Endothelial cell of hepatic sinusoid (primary cell): ENCODE results near the gene SOX18.
"Not testable (repeated sequence)": the region's sequence is repeated elsewhere in the genome, so short reads cannot be mapped to it uniquely, and the experiment has no call there.

Experiments
- in situ Hi-C: cut with HindIII; loops from 2 replicates; pipeline ENCODE4 v1.10.0; 2017; ENCODE audit warnings: low sequenced_read_pairs

SOX18 gene

DNA sequence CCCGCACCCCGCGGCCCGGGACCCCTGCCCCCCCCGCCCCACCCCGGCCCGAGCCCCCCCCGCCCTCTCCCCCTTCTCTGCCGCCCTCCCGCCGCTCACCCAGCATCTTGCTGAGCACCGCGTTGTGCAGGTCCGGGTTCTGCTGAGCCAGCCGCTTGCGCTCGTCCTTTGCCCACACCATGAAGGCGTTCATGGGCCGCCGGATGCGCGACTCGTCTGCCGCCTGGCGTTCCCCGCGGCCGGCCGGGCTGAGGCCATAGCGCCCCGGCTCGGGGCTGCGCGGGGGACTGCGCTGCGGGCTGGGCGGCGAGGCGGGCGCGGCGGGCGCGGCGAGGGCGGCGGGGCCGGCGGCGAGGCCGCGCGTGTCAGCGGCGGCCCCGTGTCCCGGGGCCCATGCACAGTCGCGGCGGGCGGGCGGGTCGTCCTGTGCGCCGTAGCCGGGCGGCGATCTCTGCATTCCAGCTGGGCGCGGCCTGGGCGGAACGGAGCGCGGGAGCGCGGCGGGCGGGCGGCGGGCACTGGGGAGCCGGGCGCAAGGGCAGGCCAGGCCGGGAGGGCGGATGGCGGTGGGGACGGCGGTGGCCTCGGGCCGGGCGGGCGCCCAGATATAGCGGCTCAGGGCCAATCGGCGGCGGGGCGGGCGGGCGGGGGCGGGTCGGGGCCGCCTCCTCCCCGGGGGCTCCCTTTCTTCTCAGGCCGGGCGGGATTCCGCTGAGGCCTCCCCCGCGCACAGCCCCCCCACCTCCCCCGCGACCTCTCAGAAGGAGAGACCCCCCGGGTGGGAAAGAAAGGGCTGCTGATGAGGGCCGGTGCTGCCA is at the start of gene SOX18:
SOX18 (minus strand) TSS at position 580 of the 818 bp plus-strand sequence; CDS start at position 457, 123 bp downstream.
- in situ Hi-C loops: no loop called here

DNA sequence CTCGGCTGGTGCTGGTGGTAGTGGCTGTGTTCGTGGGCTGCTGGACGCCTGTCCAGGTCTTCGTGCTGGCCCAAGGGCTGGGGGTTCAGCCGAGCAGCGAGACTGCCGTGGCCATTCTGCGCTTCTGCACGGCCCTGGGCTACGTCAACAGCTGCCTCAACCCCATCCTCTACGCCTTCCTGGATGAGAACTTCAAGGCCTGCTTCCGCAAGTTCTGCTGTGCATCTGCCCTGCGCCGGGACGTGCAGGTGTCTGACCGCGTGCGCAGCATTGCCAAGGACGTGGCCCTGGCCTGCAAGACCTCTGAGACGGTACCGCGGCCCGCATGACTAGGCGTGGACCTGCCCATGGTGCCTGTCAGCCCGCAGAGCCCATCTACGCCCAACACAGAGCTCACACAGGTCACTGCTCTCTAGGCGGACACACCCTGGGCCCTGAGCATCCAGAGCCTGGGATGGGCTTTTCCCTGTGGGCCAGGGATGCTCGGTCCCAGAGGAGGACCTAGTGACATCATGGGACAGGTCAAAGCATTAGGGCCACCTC is 49.1 kb upstream of the SOX18 start:
- in situ Hi-C loops: no loop called here

DNA sequence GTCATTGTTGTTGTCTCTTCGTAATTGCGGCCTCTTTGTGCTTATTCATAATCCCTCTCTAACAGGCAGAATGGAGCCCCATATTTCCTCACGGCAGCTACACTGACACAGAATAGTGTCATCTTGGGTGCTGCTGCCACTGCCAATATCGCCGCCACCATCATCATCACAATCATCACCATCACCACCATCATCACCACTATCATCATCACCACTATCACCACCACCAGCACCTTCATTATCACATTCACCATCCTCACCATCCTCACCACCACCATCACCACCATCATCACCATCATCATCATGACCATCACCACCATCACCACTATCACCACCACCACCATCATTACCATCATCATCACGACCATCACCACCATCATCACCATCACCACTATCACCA is 47.1 kb upstream of the SOX18 start:
- in situ Hi-C loops: no loop called here

DNA sequence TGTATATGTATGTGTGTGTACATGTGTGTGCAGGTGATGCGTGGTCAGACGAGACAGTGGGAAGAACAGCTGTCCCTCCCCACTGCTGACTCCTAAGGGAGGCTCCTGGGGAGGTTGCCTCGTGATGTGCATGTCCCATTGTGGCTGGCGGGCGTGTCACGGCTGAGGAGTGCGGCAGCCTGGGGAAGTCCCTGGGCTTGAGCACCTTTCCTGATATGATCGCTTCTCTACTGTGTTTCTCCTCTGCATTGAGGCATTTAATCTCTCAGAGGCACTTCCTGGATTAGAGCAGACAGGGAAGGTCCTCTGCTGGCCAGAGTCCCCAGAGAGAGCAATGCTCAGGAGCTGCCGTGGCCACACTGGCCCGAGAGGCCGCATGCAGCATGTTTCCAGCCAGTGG is 46.5 kb upstream of the SOX18 start:
- in situ Hi-C loops: no loop called here

DNA sequence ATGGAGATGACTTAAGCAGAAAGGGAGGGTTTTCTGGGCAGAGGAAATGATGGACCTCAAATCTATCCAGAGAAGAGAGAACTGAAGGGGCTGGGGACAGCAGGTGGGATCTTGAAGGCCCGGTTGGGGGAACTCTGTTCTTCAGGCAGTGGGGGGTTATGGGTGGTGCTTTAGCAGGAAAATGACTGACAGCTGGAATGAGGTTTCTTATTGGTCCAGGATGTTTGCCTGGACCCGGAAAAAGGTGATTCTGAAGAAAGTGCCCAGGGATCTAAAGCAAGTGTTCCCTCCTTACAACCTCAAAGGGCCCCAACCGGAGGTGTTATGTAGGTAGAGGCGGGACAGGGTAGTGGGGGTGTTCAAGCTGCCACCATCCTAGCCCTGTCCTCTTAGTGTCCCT is 46.0 kb upstream of the SOX18 start:
- in situ Hi-C loops: no loop called here

DNA sequence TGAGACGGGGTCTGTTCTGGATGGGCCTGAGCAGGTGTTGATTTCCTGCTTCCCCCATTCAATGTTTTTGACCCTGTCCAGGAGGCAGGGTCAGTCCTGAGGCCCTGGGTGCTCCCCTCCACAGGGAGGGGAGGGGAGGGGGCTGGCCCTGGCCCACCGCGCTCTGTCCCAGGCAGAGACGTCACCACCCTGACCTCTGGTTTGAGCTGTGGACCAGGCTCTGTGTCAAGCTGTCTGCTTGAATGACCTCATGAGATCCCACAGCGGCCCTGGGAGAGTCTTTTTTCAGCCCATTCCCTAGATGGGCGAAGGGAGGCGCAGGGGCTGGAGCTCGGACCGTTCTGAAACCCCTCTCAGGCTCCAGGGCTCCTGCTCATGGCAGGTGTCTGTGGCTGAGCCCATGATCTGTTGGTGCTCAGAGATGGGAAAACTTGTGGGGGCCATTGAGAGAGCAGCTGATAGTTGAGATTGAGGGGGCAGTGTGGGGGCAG is 43.6 kb upstream of the SOX18 start:
- in situ Hi-C loops: no loop called here

DNA sequence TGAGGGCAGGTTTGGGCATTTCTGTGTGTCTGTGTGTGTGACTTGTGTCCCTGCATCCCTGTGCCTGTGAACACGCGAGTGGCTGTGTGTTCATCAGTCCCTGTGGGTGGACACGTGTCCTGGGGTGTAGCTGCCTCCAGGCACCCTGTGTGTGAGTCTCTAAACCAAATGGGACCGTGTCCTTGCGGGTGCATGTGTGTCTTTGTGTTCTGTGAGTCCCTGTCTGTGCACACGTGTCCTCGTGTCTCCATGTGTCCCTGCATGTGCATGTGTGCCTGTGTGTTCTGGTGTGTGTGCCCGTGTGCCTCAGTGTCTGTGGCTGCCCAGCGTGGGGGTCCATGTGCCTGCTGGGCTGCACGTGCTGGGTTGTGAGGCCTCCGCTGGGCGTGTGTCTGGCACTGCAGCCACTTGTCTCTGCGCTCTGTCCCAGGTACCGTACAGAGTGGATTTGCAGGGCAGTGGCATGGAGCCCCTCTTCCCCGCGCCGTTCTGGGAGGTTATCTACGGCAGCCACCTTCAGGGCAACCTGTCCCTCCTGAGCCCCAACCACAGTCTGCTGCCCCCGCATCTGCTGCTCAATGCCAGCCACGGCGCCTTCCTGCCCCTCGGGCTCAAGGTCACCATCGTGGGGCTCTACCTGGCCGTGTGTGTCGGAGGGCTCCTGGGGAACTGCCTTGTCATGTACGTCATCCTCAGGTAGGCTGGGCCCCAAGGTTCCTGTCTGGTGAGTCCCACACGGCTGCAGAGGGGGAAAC is 43.0 kb upstream of the SOX18 start:
- in situ Hi-C loops: no loop called here

DNA sequence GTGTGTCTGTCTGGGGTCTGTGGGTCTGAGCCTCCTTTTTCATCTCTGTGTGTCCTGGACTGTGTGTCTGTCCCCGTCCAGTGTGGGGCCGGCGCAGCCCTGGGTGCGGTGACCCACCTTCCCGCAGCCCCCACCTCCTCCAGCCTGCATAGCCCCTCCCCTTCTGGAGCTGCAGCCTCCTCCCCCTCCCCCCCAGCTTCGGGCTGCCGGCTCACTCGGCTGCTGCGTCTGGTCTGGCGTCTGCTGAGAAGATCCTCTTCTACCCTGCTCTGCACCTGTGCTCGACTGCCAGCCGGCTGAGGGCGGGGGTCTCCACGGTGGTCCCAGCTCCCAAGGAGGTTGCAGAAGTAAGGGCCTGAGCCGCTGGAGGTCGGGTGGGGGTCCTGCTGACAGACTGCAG is 42.3 kb upstream of the SOX18 start:
- in situ Hi-C loops: no loop called here

DNA sequence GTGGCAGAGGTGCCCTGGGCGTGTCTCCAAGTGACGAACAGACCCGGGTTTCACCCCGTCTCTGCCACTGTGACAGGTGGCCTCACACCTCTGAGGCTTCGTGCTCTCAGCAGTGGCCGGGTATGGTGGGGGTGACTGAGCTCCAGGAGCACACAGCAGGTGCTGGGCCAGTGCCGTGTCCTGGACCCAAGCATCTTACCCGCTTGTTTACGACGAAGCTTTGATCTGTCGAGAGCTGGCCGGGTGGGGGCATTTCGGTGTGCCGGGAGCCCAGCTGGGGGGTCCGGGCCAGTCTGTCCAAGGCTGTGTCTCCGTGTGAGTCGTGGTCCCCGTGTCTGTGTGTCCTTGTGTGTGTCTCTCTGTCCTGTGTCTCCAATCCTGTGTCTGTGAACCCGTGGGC is 41.9 kb upstream of the SOX18 start:
- in situ Hi-C loops: no loop called here

DNA sequence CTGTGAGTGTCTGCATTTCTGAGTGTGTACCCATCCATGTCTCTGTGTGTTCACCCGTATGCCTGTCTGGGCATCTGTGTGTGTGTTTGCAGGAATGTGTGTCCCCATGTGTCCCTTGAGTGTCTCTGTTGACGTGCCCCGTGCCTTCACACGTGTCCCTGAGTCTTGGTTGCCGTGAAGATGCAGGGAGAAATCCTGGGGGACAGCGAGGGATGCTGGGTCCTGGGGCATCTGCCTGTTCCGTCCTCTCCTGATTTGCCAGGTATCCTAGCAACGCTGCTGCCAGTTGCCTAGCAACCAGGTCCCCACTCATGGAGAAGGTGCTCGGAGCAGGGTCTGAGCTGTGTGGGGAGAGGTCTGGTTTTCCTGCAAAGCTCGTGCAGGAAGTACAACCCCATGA is 40.7 kb upstream of the SOX18 start:
- in situ Hi-C loops: no loop called here

DNA sequence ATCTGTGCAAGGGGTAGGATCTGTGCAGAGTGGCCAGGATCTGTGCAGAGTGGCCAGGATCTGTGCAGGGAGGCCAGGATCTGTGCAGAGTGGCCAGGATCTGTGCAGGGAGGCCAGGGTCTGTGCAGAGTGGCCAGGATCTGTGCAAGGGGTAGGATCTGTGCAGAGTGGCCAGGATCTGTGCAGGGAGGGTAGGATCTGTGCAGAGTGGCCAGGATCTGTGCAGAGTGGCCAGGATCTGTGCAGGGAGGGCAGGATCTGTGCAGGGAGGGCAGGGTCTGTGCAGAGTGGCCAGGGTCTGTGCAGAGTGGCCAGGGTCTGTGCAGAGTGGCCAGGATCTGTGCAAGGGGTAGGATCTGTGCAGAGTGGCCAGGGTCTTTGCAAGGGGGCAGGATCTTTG is 39.1 kb upstream of the SOX18 start:
- in situ Hi-C loops: not testable (repeated sequence)

DNA sequence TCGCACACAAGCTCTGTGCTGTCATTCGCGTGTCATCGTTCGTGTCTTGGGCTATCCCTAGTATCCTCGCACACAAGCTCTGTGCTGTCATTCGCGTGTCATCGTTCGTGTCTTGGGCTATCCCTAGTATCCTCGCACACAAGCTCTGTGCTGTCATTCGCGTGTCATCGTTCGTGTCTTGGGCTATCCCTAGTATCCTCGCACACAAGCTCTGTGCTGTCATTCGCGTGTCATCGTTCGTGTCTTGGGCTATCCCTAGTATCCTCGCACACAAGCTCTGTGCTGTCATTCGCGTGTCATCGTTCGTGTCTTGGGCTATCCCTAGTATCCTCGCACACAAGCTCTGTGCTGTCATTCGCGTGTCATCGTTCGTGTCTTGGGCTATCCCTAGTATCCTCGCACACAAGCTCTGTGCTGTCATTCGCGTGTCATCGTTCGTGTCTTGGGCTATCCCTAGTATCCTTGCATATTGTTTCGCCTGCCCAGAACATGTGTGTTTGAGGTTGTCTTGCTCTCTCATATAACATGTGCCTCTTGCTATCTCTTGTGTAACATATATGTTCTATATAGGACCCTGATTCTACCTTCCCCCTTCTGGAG is 37.9 kb upstream of the SOX18 start:
- in situ Hi-C loops: not testable (repeated sequence)

DNA sequence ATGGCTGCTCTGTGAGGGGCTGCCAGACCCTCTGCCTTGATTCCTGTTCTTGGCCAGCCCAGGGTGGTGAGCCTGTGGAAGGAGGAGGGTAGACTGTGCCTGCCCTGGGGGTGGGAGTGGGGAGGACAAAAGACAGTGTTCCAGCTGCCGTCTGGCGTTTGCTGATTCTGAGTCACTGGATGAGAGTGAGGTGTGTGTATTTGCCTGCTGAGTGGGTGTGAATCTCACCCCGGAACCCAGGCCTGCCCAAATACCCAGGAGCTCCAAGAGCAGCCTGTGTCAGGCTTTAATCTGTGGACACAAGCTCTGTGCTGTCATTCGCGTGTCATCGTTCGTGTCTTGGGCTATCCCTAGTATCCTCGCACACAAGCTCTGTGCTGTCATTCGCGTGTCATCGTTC is 37.4 kb upstream of the SOX18 start:
- in situ Hi-C loops: no loop called here

DNA sequence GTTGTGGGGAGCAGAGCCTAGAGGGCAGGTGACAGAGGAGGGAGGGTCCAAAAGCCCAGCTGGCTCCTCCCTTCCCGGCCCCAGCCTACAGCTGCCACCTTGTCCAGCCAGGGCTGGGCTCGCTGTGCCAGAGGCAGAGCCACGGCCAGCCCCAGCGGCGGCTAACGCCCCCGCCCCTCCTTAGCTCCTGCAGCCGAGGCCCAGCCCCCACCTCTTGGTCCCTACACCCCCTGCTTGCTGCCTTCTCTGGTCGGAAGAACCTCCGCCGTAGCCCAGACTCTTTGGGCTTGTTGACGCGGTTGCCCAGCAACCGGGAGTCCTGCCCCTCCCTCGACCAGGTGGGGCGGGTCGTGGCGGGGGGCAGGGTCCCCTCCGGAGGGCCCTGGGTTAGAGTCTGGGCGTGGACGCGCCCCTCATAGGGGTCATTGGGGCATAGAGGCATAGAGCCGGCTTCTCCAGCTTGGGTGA is 35.3 kb upstream of the SOX18 start:
- in situ Hi-C loops: no loop called here

DNA sequence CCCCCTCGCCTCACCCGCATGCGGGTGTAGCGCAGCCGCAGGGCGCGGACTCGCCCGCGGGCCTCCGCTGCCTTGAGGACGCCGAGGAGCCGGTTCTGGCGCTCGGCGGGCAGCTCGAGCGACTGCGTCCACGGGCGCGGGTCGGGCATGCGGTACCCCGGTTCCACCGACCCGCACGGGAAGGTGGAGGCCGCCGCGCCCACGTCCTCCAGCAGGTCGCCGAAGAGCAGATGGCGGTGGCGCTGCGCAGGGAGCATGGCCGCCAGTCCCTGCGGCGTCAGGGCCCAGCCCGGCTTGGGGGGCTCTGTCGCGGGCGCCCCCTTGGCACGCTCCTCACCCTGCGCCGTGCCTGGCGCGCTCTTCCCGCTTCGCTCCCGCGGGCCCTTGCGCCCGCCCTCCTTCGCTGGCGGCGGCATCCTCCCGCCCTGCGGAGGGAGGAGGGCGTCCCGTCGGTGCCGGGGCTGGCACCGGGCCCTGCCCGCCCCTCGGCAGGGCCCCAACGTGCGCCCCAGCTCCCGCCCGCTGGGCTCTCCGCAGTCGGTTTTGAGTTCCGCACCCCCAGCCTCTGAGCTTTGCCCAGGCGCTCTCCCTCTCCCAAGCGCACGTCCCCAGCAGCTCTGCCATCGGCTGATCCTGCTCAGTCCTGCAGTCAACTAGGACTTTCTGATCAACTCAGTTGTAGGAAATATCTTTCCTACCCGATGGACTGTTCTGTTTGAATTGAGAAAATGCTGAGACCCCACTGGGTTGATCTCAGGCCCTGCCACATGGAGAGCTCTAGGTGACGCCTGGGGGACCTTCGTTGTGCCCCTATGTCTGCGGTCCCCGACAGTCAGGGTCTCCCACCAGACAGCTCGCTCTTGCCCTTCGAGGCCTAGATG is 34.6 kb upstream of the SOX18 start, which contains the start of gene LKAAEAR1:
LKAAEAR1 (minus strand) TSS at position 595 of the 881 bp plus-strand sequence; CDS start at position 416, 179 bp downstream.
- in situ Hi-C loops: no loop called here

DNA sequence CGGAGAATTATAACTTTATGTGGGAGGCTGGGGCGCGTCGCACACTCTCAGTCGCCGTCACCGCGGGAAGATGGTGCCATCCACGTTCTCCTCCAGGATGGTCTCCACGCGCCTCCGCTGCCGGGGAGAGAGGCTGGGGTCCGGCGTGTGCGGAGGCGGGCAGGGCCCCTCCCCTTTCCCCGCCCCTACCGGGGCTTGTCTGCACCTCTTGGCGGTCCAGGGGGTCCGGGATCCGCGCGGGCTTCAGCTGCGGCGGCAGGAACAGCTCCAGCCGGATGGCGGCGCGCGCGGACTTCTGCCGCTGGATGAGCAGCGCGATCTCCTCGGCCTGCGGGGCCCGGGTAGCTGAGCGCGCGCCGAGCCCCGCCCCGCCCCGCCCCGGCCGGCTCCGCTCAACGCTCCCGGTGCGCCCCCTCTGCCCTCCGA is 34.0 kb upstream of the SOX18 start:
- in situ Hi-C loops: no loop called here

DNA sequence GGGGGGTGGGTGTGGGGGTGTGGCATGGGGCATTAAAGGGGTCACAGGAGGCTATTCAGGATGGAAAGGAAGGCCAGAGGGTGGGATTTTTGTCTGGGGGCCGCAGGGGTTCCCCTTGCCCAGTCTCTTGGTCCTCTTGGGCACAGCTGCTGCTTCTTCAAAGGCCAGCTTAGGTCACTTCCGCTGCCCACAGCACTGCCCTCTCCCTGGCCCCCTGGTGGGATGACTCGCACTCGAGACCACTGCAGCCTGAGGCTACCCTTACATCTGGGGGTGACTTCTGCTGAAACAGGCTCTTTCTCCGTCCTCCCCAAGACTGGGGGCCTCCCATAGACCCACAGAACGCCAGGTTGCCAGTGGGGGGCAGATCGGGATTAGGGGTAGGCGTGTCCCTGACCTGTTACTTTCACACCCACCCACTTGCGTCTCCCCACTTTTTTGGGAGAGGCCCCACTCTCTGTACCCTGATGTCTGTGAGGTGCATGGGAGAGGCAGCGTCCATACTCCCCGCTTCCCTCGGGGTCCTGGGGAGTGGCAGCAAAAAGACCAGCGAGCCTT is 33.5 kb upstream of the SOX18 start:
- in situ Hi-C loops: no loop called here

DNA sequence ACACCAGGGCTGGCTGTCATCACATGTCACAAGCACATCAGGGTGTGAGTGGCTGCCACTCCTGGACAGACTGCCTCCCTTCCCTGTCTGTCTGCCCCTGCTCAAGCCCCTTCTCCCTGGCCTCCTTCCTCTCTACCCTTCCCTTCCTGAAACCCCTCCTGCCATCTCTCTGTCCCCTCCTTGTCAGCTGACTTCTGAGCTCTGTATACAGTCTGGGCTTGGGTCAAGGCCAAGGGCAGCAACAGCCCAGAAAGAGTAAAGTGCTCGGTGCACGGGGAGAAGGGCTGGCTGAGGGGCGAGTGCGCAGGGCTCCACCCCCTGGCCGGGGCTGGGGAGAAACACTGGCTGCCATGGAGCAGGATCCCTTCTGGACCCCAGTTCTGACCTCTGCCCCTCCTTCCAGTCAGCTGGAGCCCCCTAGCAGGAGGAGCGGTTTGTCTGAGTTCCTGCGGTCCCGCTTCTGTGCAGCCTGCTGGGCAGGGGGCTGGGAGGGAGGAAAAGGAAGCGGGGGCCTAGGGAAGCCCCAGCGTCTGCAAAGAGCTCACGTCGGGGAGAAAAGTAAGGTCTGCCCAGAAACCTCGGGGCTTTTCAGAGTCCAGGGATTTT is 32.8 kb upstream of the SOX18 start:
- in situ Hi-C loops: no loop called here

DNA sequence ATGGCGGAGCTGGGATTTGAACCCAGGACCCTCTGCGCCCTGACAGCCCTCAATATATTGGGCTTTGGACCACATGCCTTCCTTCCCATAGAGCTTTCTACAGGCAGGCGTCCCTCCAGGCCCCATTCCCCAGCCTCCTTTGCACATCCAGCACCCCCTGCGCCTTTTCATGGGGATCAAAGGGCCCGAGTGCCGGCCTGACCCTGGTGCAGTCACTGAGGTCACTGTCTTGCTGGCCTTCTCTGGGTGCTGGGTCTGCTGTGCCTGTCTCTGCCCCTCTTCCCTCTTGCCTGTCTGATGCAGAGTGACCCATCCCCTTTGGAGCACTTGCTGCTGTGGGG is 32.2 kb upstream of the SOX18 start:
- in situ Hi-C loops: no loop called here
